HCT116 (cell line): ENCODE results near the gene AGPAT3. TPM values are rescaled to one million over a fixed set of nuclear protein-coding genes. Genes with fewer than 3 reads are reported as not detected.

Source experiments
- ATAC-seq: fragments of 200-7000 bp; cut with Tn5 transposase; 2 replicates; pipeline ENCODE4 v1.9.1; 2020; ENCODE audit warnings: mild to moderate bottlenecking, moderate library complexity
- BruUV-seq: library from RNA; stranded (reverse); fragments of 400-500 nt; replicated peaks from 2 replicates; lab custom pipeline; 2021; lab: Mats Ljungman, UMichigan
- CTCF ChIA-PET: fragments of 300-600 bp; sonication (Branson Sonifier 250); formaldehyde crosslinking; loops from one replicate; lab custom pipeline; 2021; ENCODE audit warnings: antibody characterized with exemption; lab: Charles Lee
- POLR2A ChIA-PET: fragments of 300-600, 350-600 bp; sonication (Branson Sonifier 250); formaldehyde crosslinking; loops from one replicate; lab custom pipeline; 2021; ENCODE audit warnings: antibody characterized with exemption; lab: Charles Lee
- RAD21 ChIA-PET, 2 experiments: fragments of 300-600 bp; sonication (Branson Sonifier 250); formaldehyde crosslinking; loops; one replicate each; lab custom pipeline; 2023; ENCODE audit warnings: low total read pairs in 2 of 2; ENCODE audit not compliant: uncharacterized antibody in 2 of 2, unreplicated experiment in 2 of 2, low non-redundant PET in 1 of 2; lab: Charles Lee
- DNase-seq: peaks from one replicate; pipeline ENCODE4 v3.0.0-alpha.2; 2010; ENCODE audit warnings: low read depth, low spot score
- H2AFZ ChIP-seq: fragments of 200-600 bp; shearing (Covaris generic), sonication (generic); 2 replicates; pipeline ENCODE4 v1.6.1; 2017; ENCODE audit warnings: low read depth, mixed run types, mixed read lengths, antibody characterized with exemption, low read length; ENCODE audit not compliant: poor library complexity, severe bottlenecking
- H3K27ac ChIP-seq: 2 replicates; pipeline ENCODE4 v1.5.1; 2012; ENCODE audit warnings: low read depth, low read length
- H3K27me3 ChIP-seq: fragments of 200-600 bp; sonication (generic); 2 replicates; pipeline ENCODE4 v1.6.1; 2016; ENCODE audit warnings: mixed run types, low read length, mixed read lengths; ENCODE audit not compliant: insufficient read depth
- H3K36me3 ChIP-seq, 2 experiments: fragments of 200-500 bp in 1 of 2; fragments of 200-600 bp in 1 of 2; sonication (Bioruptor generic) in 1 of 2; sonication (generic) in 1 of 2; 2 replicates each; pipeline versions ENCODE4 v1.5.1 to v1.6.1; 2014 to 2016; ENCODE audit warnings: low read length in 2 of 2, inconsistent platforms in 1 of 2, mixed read lengths in 1 of 2, mixed run types in 1 of 2; ENCODE audit not compliant: insufficient read depth in 2 of 2, control insufficient read depth in 1 of 2
- H3K4me1 ChIP-seq, 2 experiments: fragments of 200-600 bp in 1 of 2; sonication (generic) in 1 of 2; 2 replicates each; pipeline versions ENCODE4 v1.5.1 to v1.6.1; 2012 to 2017; ENCODE audit warnings: low read length in 2 of 2, inconsistent platforms in 1 of 2, mild to moderate bottlenecking in 1 of 2, mixed read lengths in 1 of 2, mixed run types in 1 of 2, moderate library complexity in 1 of 2; ENCODE audit not compliant: insufficient read depth in 2 of 2, control insufficient read depth in 1 of 2
- H3K4me2 ChIP-seq: fragments of 200-600 bp; sonication (generic); 2 replicates; pipeline ENCODE4 v1.6.1; 2017; ENCODE audit warnings: mixed run types, low read length, mixed read lengths
- H3K4me3 ChIP-seq, 2 experiments: fragments of 200-600 bp in 1 of 2; sonication (generic) in 1 of 2; replicated peaks in 1 of 2; 2 replicates each; pipeline ENCODE4 v1.5.1; 2011 to 2016; ENCODE audit warnings: low read length in 2 of 2, control low read depth in 1 of 2, low read depth in 1 of 2, mild to moderate bottlenecking in 1 of 2, mixed read lengths in 1 of 2, mixed run types in 1 of 2
- H3K79me2 ChIP-seq: fragments of 200-600 bp; sonication (generic); 2 replicates; pipeline ENCODE4 v1.6.1; 2017; ENCODE audit warnings: mild to moderate bottlenecking, mixed run types, low read length, moderate library complexity, mixed read lengths; ENCODE audit not compliant: insufficient read depth
- H3K9ac ChIP-seq: fragments of 200-600 bp; sonication (generic); 2 replicates; pipeline ENCODE4 v1.6.1; 2016; ENCODE audit warnings: low read length, mixed read lengths
- H3K9me2 ChIP-seq: fragments of 200-600 bp; sonication (generic), shearing (Covaris generic); 2 replicates; pipeline ENCODE4 v1.6.1; 2017; ENCODE audit warnings: mixed run types, mild to moderate bottlenecking, moderate library complexity; ENCODE audit not compliant: insufficient read depth
- H3K9me3 ChIP-seq, 2 experiments: fragments of 200-500 bp in 1 of 2; fragments of 200-600 bp in 1 of 2; sonication (Bioruptor generic) in 1 of 2; sonication (generic) in 1 of 2; 2 replicates each; pipeline ENCODE4 v1.6.1; 2014 to 2017; ENCODE audit warnings: low read length in 2 of 2, mixed read lengths in 2 of 2, inconsistent platforms in 1 of 2, low read depth in 1 of 2, mild to moderate bottlenecking in 1 of 2, mixed run types in 1 of 2, moderate library complexity in 1 of 2; ENCODE audit not compliant: control insufficient read depth in 1 of 2, insufficient read depth in 1 of 2
- H4K20me1 ChIP-seq: fragments of 200-600 bp; sonication (generic), shearing (Covaris generic); 2 replicates; pipeline ENCODE4 v1.6.1; 2017; ENCODE audit warnings: mixed run types, mild to moderate bottlenecking, moderate library complexity; ENCODE audit not compliant: insufficient read depth
- CBX3 ChIP-seq: IDR thresholded peaks from 2 replicates; pipeline ENCODE4 v1.6.1; 2012; ENCODE audit warnings: low read depth
- CEBPB ChIP-seq: IDR thresholded peaks from 2 replicates; pipeline ENCODE4 v1.6.1; 2012; ENCODE audit warnings: low read depth
- EGR1 ChIP-seq: IDR thresholded peaks from 2 replicates; pipeline ENCODE4 v1.6.1; 2012; ENCODE audit warnings: low read depth
- ELF1 ChIP-seq: IDR thresholded peaks from 2 replicates; pipeline ENCODE4 v1.6.1; 2012; ENCODE audit warnings: low read depth, borderline replicate concordance
- EZH2phosphoT487 ChIP-seq: fragments of 200-600 bp; IDR thresholded peaks from 2 replicates; pipeline ENCODE4 v1.6.1; 2018; ENCODE audit warnings: antibody characterized with exemption, borderline replicate concordance
- FOSL1 ChIP-seq: IDR thresholded peaks from 2 replicates; pipeline ENCODE4 v1.6.1; 2012; ENCODE audit warnings: low read depth
- POLR2A ChIP-seq: IDR thresholded peaks from 2 replicates; pipeline ENCODE4 v1.7.0; 2011; ENCODE audit warnings: borderline replicate concordance; ENCODE audit not compliant: insufficient read depth, insufficient read length; ENCODE audit errors: extremely low read depth
- RAD21 ChIP-seq: IDR thresholded peaks from 2 replicates; pipeline ENCODE4 v1.6.1; 2012; ENCODE audit warnings: low read depth, mild to moderate bottlenecking
- SIN3A ChIP-seq: IDR thresholded peaks from 2 replicates; pipeline ENCODE4 v1.6.1; 2012; ENCODE audit warnings: low read depth
- SP1 ChIP-seq: IDR thresholded peaks from 2 replicates; pipeline ENCODE4 v1.6.1; 2012; ENCODE audit warnings: low read depth
- TCF7L2 ChIP-seq: IDR thresholded peaks from 2 replicates; pipeline ENCODE4 v1.7.0; 2011; ENCODE audit warnings: borderline replicate concordance, inconsistent platforms; ENCODE audit not compliant: insufficient read depth, insufficient read length; ENCODE audit errors: extremely low read depth
- YY1 ChIP-seq: IDR thresholded peaks from 2 replicates; pipeline ENCODE4 v1.6.1; 2011; ENCODE audit warnings: low read length, low read depth, moderate library complexity, mild to moderate bottlenecking; ENCODE audit not compliant: insufficient replicate concordance; ENCODE audit errors: extremely low read depth
- ZFX ChIP-seq: fragments of 450-650 bp; IDR thresholded peaks from 2 replicates; pipeline ENCODE4 v1.6.1; 2017
- ZNF274 ChIP-seq: fragments of 200-500 bp; sonication (Bioruptor generic); IDR thresholded peaks from 2 replicates; pipeline ENCODE4 v1.6.1; 2014; ENCODE audit warnings: mild to moderate bottlenecking, low read depth, low read length, inconsistent platforms
- intact Hi-C: fragments of 100-400 bp; cut with micrococcal nuclease; formaldehyde crosslinking; loops from 2 replicates; pipeline ENCODE4 v1.10.0; 2022
- total RNA-seq: library from RNA; stranded (reverse); gene quantifications from one replicate; pipeline ENCODE4 v1.2.1, GENCODE V29; 2021; ENCODE audit not compliant: unreplicated experiment
- TF ChIP-seq, protein P1 (sequence below): IDR thresholded peaks from 2 replicates; pipeline ENCODE4 v1.6.1; 2012
- TF ChIP-seq, protein P2 (sequence below): IDR thresholded peaks from 2 replicates; pipeline ENCODE4 v1.6.1; 2011; ENCODE audit warnings: mild to moderate bottlenecking, low read length, moderate library complexity; ENCODE audit not compliant: insufficient replicate concordance; ENCODE audit errors: extremely low read depth
- TF ChIP-seq, protein P3 (sequence below): IDR thresholded peaks from 2 replicates; pipeline ENCODE4 v1.6.1; 2012
- TF ChIP-seq, protein P4 (sequence below): IDR thresholded peaks from 2 replicates; pipeline ENCODE4 v1.6.1; 2012; ENCODE audit warnings: low read depth

The AGPAT3 gene
- total RNA-seq, 1 experiment from 2014 or later = 54.1 TPM

DNA sequence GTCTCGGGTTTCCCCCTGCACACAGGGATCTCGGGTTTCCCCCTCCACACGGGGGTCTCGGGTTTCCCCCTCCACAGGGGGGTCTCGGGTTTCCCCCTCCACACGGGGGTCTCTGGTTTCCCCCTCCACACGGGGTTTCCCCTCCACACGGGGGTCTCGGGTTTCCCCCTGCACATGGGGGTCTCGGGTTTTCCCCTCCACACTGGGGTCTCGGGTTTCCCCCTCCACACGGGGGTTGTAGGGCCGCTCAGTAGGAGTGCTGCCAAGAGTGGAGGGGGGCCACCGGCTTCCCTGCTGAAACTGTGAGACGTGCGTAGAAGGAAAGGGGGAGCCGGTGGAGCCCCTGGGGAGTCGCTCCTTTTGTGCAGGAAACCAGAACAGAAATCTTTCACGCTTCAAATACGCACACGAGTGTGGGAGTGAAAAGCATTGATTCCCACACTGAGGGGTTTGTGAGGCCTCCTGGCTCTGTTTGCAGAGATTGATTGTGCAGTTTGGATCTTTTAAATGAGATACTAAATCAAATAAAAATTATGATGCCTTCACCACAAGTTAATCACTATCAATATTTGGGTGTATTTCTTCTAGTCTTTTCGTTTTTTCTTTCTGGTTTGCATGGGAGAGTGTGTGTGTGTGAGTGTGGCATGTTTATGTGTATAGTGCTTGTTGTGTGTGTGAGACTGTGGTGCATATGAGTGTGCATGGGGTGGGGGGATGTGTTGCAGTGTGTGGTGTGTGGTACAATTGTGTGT is 92.8 kb downstream of the AGPAT3 start:
- Histone ChIP-seq H3K4me3 (no peak overlapping the region), H3K4me1 (peaks cover 3 to 14% of the 10 kb centered on the region in 2 experiments; a peak in 3 of 4 replicates), H3K79me2 (no peaks in the 10 kb centered on the region), H3K4me2 (no peak overlapping the region), H2AFZ (no peak overlapping the region), H3K27ac (no peak overlapping the region), H3K36me3 (no peaks in the 10 kb centered on the region), H3K27me3 (no peaks in the 10 kb centered on the region), H3K9me3 (no peaks in the 10 kb centered on the region), H3K9me2 (no peaks in the 10 kb centered on the region), H3K9ac (no peak overlapping the region), H4K20me1 (no peaks in the 10 kb centered on the region)
- ChIA-PET CTCF (no interaction called here), RAD21 (no interaction called here), POLR2A (no interaction called here)
- intact Hi-C loops = no loop called here
- ATAC-seq (no peak), DNase-seq (no peak)
- no peak for TF ChIP-seq CBX3
- TF ChIP-seq TCF7L2 = no peak
- TF ChIP-seq, protein P1, sequence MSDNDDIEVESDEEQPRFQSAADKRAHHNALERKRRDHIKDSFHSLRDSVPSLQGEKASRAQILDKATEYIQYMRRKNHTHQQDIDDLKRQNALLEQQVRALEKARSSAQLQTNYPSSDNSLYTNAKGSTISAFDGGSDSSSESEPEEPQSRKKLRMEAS = no peak
- no peak for TF ChIP-seq ZFX
- no peak for TF ChIP-seq RAD21
- TF ChIP-seq SIN3A = no peak
- TF ChIP-seq EZH2phosphoT487 = no peak
- TF ChIP-seq, protein P2, sequence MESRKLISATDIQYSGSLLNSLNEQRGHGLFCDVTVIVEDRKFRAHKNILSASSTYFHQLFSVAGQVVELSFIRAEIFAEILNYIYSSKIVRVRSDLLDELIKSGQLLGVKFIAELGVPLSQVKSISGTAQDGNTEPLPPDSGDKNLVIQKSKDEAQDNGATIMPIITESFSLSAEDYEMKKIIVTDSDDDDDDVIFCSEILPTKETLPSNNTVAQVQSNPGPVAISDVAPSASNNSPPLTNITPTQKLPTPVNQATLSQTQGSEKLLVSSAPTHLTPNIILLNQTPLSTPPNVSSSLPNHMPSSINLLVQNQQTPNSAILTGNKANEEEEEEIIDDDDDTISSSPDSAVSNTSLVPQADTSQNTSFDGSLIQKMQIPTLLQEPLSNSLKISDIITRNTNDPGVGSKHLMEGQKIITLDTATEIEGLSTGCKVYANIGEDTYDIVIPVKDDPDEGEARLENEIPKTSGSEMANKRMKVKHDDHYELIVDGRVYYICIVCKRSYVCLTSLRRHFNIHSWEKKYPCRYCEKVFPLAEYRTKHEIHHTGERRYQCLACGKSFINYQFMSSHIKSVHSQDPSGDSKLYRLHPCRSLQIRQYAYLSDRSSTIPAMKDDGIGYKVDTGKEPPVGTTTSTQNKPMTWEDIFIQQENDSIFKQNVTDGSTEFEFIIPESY = no peak
- no peak for TF ChIP-seq FOSL1
- TF ChIP-seq, protein P3, sequence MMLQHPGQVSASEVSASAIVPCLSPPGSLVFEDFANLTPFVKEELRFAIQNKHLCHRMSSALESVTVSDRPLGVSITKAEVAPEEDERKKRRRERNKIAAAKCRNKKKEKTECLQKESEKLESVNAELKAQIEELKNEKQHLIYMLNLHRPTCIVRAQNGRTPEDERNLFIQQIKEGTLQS = no peak
- TF ChIP-seq EGR1 = no peak
- no peak for TF ChIP-seq YY1
- no peak for TF ChIP-seq CEBPB
- no peak for TF ChIP-seq ZNF274
- no peak for TF ChIP-seq SP1
- no peak for TF ChIP-seq ELF1
- TF ChIP-seq POLR2A = no peak
- TF ChIP-seq, protein P4, sequence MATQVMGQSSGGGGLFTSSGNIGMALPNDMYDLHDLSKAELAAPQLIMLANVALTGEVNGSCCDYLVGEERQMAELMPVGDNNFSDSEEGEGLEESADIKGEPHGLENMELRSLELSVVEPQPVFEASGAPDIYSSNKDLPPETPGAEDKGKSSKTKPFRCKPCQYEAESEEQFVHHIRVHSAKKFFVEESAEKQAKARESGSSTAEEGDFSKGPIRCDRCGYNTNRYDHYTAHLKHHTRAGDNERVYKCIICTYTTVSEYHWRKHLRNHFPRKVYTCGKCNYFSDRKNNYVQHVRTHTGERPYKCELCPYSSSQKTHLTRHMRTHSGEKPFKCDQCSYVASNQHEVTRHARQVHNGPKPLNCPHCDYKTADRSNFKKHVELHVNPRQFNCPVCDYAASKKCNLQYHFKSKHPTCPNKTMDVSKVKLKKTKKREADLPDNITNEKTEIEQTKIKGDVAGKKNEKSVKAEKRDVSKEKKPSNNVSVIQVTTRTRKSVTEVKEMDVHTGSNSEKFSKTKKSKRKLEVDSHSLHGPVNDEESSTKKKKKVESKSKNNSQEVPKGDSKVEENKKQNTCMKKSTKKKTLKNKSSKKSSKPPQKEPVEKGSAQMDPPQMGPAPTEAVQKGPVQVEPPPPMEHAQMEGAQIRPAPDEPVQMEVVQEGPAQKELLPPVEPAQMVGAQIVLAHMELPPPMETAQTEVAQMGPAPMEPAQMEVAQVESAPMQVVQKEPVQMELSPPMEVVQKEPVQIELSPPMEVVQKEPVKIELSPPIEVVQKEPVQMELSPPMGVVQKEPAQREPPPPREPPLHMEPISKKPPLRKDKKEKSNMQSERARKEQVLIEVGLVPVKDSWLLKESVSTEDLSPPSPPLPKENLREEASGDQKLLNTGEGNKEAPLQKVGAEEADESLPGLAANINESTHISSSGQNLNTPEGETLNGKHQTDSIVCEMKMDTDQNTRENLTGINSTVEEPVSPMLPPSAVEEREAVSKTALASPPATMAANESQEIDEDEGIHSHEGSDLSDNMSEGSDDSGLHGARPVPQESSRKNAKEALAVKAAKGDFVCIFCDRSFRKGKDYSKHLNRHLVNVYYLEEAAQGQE = no peak
- no TSS peak for BruUV-seq
